NCI-H748 (cell line): ENCODE data around the gene PPP6R2.

Source experiments
- DNase-seq: peaks from one replicate; lab custom pipeline; 2025; ENCODE audit not compliant: unreplicated experiment; lab: John Stamatoyannopoulos, UW

Gene PPP6R2

DNA sequence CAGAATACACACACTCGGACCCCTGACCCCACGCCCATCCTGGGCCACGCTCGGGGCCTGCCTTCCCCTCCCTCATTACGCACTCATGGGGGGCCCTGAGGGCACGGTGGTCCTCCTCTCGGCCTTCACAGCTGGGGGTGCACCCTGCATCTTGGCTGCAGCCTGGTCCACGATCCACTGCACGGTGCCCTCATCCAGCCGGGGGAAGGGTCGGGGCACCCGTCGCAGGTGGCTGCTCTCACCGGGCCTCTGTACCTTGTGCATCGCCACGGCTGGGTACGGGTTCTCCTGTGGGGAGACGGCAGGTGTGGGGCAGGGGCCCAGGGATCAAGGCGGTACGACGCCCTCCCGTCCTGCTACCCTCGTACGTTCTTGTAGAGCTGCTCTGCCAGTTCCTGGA, 121.3 kb downstream of the PPP6R2 start:
- DNase-seq, result no peak

DNA sequence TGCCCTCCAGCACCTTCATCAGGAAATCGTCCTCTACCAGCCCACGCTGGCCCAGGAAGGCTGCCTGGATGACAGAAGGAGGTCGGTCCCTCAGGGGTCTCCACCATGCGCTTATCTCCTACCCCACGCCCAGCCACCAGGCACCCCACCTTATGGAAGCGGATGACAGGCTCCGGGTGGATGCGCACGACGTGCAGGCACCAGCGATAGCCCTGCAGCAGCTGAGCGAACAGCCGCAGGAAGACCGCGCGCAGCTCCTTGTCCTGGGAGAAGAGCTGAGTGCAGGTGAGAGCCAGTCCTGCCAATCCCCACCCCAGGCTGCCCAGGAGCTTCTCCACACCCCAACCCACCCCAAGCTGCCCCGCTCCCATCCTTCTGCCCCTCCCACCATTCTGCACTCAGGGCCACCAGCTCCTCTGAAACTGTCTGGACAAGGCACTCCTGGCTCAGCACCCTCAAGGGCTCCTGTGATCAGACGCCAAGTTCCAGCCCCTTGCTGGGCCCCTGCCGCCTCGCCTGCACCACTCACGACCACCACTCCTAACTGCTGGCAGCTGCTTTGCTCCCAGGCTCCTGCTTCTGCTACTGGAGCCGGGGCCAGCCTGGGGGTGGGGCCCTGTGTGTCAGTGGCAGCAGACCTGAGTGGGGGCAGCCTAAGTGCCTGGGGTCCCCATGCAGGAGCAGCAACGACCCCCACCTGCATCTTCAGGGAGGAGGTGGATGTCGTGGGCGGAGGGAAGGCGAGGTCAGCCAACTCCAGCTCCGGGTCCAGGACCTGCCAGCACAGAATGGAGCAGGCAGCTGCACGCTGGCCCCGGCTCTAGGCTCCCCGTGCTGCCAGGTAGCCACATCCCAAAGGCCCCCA, 122.2 kb downstream of the PPP6R2 start:
- DNase-seq, result no peak

DNA sequence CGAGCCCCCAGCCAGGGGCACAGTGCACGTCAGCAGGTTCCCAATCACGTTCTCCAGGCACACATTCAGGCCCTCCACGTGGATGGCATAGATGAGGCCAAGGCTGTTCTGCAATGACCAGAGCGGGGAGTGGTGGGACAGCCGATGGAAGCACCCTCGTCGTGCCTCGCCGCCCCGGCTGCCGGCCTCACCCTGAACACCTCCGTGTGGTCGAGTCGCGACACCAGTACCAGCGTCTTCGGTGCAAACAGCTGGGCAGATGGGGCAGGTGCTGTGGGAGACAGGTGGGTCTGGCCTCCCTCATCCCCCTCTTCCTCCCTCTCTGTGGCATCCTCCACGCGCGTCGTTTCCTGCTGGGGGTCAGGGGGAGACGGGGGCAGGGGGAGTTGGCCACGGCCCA, 124.2 kb downstream of the PPP6R2 start:
- DNase-seq, result no peak

DNA sequence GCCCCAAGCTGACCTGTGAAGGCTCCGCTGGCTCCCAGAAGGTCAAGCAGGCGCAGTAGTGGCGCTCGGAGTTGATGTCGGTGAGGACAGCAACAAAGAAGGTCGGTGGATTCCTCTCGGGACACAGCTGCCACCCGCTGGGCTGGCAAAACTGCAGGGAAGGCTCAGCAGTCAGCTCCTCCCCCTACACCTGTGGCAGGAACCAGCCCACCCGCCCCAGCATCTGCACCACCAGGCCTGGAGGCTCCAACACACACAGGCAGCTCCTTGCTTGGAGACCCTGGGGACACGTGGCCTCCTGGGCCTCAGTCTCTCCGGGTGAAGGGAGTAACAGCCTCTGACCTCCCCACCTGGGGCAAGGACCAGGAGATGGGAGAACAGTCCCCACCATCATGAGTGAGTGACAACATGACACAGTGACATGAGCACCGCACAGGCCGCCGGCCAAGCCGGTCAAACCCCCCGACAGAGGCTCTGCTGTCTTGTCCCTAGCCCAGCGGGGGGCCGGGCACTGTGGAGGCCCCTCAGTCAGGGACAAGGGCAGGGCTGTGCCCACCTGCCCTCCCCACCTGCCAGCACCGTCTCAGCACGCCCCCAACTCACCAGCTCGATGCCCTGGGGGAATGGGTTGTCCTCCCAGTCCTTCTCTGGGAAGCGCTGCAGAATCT, 124.8 kb downstream of the PPP6R2 start:
- no peak for DNase-seq

DNA sequence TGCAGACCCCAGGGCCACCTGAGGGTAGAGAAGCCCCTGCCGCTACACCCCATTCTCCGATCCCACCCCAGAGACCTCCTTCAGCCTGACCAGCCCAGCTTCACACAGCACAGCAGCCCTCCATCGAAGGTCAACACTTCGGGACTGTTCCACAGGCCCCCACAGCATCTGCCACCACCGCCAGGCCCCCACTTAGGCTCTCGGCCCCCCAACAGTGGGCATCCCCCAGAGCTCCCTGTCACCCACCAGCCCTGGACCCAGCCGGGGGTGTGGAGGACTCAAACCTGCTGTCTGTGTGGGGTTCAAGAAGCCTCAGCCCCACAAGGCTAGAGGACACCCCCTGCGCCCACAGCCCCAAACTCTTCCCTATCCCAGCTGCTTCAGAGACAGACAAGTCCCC, 125.5 kb downstream of the PPP6R2 start:
- DNase-seq, result no peak

DNA sequence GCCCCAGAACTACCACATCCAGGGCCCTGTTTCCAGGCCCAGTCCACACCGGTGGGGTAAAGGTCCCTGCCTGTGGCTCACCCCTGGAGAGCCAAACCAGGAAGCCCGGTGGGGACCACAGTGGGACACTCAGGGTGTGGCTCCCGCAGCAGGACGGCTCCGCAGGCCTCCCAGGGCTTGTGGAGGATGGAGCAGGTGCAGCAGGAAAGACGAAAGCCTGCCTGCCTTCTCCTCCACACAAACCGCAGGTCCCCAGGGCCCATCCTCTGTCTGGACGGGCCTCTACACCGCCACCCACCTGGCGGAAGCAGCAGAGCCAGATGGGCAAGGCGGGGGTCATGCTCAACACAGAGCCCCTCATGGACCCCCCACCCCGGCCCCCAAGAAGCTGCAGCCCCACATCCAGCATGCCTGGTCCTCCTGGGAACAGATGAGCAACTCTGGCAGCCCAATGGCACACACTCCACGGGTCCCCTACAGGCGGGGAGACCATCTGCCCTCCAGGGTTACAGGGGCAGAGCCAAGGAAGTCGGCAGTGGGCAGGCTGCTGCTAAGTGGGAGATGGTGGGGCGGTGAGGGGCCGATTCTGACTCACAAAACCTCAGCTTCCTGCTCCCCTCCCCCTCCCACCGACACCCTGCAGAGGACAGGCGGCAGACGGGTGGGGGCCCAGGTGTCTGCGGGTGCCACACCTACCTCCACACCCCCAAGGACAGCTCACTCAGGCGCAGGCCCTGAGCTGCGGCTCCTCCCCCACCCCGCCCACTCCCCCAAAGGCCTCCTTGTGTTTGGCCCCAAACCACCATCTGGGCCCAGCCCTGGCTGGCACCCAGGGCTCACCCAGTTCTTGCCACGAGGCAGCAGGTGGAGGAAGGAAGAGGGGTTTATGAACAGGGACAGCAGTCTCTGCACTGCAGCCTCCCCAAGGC, 126.5 kb downstream of the PPP6R2 start:
- DNase-seq, result no peak

DNA sequence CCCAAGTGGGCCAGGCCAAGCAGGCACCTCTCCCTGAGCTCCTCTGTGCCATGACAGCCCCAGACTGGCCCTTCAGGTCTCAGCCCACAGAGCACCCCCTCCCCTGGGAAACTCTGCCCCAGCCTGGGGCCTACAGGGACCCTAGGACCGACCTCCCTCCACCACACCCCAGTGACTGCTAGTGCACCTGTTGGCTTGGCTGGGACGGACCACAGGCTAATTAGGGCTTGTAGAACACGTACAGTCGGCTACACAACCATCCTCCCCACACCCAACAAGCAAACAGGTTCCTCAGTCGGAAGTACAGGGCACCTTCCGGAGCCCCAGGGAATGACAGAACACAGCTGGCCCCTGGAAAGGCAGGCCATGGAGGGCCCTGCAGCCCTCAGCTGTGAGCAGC, 127.4 kb downstream of the PPP6R2 start:
- no peak for DNase-seq

DNA sequence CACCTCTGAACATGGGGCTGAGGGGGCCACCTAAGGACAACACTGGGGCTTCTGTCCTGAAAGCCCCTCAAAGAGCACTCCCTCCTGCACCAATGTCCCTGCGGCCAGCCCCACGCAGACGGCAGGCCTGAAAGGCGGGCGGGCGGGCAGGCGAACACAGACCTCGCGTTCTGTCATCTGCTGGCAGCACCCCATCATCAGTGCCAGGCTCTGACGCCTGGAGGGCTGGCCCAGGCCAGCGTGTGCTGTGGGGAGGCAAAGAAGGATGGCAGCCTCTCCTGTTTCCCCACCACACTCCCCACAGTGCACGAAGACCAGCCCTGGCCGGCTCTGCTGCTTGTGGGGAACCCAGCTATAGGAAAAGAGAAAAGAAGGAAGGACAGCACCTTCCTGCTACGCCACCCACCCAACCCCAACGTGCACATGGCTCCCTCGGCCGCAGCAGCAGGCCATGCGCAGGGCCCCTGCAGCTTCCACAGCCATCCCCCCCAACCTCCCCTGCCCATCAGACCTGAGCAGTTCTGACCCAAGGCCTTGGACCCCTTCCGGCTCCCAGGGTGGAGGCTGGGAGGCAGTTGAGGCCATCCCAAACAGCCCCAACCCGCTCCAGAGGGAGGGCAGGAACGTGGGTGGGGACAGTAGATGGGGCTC, 128.2 kb downstream of the PPP6R2 start:
- no peak for DNase-seq

DNA sequence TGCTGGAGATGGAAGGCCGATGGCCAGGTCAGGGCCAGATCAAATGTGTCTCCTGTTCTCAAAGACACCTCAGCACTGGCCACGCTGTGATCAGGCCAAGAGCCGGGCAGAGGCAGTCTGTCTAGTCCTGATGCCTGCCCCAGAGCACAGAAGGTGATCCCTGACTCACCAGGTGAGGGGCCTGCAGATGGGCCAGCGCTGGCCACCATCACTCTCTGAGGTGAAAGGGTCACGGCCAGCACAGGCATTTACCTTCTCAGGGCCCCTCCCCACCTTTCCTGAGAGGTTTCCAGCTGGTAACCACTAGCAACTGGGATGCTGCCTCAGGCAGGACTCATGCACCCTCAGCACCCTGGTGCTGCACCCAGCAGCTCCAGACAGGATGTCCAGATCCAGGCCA, 128.8 kb downstream of the PPP6R2 start:
- no peak for DNase-seq

DNA sequence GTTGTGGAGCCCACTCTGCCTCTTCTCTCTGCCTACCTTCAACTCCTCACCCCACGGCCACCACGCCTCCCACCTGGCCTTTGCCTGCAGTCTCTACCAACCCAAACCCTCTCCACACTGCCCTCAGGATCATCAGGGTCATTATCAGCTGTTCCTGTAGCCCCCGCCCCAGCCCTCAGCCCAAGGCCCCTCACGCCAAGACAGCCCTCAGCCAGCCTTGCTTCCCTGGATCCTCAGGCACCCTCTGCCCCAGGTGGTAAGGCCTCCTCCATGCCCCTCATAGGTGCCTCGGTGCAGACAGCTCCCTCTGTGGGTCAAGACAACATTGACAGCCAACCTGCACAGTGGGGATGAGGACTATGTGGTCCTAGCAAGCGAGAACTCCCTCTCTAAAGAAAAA, 130.0 kb downstream of the PPP6R2 start:
- DNase-seq, result peak; percentile 32

DNA sequence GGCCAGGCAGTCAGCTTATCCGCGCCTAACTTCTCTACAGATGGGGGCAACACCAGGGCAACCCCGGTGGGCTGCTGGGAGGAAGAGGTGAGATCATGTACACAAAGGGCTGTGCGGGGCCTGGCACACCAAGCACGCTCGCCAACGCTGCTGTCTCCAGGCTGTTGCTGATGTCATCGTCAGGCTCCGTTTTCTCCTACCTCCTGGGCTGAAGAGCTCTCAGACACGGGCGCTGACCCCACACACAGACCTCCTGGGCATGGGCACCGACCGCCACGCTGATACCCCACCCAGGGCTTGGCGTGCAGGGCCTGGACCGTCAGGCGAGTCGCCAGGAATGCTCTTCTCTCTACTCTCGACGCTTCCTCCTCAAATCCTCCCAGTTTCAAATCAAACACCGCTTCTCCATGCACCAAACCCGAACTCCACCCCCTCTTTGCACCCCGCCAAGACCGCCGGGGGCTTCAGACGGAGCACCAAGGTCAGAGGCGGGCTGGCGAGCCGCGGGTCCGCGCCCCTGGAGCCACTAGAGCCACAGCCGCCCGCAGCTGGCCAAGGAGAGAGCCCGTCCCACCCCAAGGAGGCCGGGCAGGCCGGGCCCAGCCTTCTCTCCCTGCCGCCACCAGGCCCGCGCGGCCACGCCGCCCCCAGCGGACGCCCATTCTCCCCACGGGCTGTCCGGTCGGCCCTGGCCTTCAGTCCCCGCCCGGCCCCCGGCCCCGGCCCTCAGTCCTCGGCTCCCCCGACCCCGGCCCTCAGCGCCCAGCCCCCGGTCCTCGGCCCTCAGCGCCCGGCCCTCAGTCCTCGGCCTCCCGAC, 130.9 kb downstream of the PPP6R2 start:
- DNase-seq, result peak; percentile 35

DNA sequence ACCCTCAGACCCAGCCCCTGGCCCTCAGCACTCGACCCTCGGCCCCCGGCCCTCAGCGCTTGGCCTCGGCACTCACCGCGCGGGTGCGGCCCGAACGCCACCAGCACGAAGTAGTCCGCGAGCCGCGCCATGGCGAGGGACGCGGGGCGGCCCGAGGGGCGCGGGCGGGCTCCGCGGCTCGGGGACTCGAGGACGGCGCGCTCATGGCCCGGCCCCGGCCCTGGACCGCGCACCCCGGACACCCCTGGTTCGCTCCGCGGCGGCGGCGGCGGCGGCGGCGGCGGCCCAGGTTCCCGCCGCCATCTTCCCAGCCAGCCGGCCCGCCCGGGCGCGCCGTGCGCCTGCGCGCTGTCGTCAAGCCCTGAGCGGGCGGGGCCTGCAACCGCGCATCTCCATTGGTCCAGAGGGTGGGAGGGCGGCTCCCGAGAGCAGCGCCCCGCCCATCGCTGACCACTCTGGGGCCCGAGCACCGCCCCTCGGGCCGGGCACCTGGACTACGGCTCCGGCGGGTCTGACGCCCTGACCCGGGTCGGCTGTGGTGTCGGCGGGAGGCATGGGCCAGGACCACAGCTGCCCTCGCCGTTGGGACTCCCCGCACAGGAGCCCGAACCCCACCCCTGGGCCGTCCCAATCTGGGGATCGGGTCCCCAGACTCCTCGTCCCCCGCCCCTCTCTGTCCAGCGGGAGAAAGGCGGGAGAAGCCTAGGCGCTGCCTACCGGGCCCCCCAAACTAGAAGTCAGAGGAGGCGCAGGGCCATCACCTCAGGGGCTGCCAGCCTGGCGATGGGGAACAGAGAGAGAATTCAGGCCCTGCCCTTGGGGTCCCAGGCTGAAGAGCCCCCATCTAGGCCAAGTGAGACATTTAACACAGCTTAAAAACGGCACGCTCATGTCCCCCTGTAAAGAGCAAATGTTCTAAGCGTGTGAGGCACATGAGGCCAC, 131.9 kb downstream of the PPP6R2 start, which contains the start of gene SBF1:
TSS of gene SBF1 (minus strand) at position 326 of the 942 bp plus-strand sequence. CDS start at position 131, 195 bp downstream.
- DNase-seq, result peak; percentile 92

DNA sequence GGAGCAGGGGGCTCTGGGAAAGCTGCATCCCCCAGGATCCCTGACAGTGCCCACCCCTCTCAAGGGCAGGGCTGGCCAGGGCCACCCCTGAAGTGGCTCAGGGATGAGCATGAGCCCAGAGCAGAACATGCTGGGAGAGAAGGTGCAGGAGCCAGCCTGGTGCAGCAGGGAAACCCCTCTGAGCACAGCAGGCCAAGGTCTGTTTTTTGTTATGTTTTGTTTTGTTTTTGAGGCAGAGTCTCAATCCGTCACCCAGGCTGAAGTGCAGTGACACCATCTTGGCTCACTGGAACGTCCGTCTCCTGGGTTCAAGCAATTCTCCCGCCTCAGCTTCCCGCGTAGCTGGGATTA, 132.5 kb downstream of the PPP6R2 start:
- no peak for DNase-seq

DNA sequence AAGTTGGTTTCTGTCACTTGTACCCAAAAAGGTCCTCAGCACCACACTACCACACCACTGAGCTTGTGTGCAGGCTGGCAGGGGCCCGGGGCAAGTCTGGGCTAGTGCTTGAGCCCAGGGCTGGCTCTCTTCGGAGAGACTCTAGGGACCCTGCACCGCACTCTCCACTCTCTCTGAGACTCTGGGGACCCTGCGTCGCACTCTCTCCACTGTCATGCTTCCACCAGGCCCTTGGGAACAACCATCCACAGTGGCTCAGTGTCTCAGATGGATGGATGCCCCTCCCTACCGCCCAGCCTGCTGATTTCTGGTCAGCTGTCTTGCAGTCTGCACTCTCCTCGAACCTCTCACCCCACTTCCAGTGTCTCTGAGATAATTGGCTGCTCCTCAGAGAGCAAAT, 133.7 kb downstream of the PPP6R2 start:
- DNase-seq, result no peak

DNA sequence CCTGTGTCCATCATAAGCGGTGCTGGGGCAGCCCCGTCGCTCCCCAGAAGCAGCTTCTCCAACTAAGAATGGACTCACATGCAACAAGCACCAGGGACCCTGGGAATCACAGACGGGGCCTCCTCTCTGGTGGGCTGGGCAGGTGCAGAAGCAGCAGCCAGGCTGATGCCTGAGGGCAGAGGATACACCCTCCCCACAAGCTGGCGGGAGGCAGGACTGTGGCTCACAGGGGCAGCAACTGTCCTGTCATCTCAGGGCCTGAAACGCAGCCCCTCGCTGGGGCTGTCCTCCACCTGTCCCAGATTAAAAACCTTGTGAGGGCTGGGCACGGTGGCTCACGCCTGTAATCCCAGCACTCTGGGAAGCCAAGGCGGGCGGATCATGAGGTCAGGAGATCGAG, 134.8 kb downstream of the PPP6R2 start:
- no peak for DNase-seq

DNA sequence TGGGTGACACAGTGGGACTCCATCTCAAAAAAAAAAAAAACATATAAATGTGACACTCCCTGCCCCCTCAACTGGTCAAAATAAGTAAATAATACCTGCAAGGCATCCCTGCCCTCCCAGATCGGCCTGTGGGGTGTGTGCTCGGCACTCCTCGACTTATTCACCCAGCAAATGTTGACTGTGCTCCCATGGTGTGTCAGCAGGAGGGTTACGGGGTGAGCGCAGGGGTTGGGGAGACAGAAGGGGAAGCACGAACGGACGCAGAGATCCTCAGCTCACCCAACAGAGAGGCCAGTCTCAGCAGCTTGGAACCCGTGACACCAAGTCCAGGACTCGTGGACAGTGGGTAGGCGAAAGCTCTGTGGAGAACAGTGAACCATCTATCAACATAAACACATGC, 136.6 kb downstream of the PPP6R2 start:
- DNase-seq, result no peak

DNA sequence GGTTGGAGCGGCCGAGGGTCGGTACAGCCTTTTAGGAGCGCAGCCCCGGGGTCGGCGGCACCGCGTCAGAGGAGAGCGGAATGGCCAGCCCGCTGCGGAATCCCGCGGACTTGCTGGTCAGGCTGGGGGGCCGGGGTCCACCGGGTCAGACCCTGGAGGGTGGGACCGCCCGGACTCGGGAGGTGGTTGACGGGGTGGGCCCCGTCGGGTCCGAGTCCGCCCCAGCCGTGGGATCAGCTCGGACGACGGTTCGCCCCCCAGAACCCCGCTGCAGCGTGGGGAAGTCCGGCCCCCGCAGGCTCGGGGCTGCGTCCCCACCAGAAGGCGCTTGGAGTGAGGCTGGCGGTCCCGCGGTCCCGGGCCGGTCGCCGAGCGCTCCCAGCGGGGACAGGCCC, 137.9 kb downstream of the PPP6R2 start:
- DNase-seq, result no peak

DNA sequence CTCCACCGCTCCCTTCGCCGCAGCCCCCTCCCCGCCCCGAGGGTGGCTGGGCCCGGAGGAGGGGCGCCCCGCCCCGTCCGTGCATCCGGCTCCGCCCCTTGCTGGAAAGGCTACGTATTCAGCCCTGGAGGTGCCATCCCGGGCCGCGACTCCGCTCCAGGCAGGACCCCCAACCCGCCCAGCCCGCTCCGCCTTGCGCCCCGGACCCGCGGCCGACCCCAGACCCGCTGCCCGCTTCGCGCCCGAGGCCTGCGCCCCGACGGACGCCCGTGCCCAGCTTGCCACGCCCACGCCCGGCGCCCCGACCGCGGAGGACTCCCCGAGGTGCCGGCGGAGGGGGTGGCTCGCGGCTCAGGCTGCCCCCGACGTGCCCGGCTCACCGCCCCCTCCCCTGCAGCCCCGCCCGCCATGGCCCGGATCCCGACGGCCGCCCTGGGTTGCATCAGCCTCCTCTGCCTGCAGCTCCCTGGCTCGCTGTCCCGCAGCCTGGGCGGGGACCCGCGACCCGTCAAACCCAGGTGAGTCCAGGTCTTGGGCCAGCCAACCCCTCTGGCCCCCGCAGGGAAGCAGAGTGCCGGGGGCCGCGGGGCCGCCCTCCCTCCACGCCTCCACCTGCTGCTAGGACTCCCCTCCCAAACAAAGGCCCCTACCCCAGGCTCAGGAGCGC, 138.4 kb downstream of the PPP6R2 start, which contains the start of gene ADM2:
TSS of gene ADM2 (plus strand) at position 104 of the 667 bp plus-strand sequence. CDS start at position 409, 305 bp downstream.
- peak; percentile 37 for DNase-seq
